Uterus (tissue), 4 donors: ENCODE results near the gene OR7D2. TPM values are rescaled to one million over a fixed set of nuclear protein-coding genes. Genes with fewer than 3 reads are reported as not detected.

Source experiments
- DNase-seq, 2 donors: peaks; one replicate each; pipeline ENCODE4 v3.0.0-alpha.2; 2019 to 2020
- H3K27ac ChIP-seq, 2 donors: fragments of 200-600 bp; sonication (generic); 1 replicate in 1 of 2; 2 replicates in 1 of 2; pipeline ENCODE4 v1.5.1; 2016 to 2018
- H3K27me3 ChIP-seq, 2 donors: fragments of 200-600 bp; sonication (generic); one replicate each; pipeline ENCODE4 v1.5.1; 2018 to 2019; ENCODE audit warnings: control low read depth in 1 of 2
- H3K36me3 ChIP-seq, 2 donors: fragments of 200-600 bp; sonication (generic); one replicate each; pipeline ENCODE4 v1.5.1; 2019; ENCODE audit warnings: control low read depth in 1 of 2
- H3K4me1 ChIP-seq, 2 donors: fragments of 200-600 bp; sonication (generic); one replicate each; pipeline ENCODE4 v1.5.1; 2018 to 2019; ENCODE audit warnings: control low read depth in 1 of 2
- H3K4me3 ChIP-seq, 2 donors: fragments of 200-600 bp; sonication (generic); 1 replicate in 1 of 2; 2 replicates in 1 of 2; pipeline ENCODE4 v1.5.1; 2018 to 2019; ENCODE audit warnings: mild to moderate bottlenecking in 1 of 2
- H3K9me3 ChIP-seq, 2 donors: fragments of 200-600 bp; sonication (generic); one replicate each; pipeline ENCODE4 v1.5.1; 2019; ENCODE audit warnings: control low read depth in 1 of 2
- POLR2A ChIP-seq, 2 donors: fragments of 450-650 bp; IDR thresholded peaks; one replicate each; pipeline ENCODE4 v1.6.1; 2016; ENCODE audit warnings: antibody characterized with exemption in 2 of 2, mild to moderate bottlenecking in 1 of 2, moderate library complexity in 1 of 2
- intact Hi-C: fragments of 100-400 bp; cut with DNase I; formaldehyde crosslinking; loops from one replicate; pipeline ENCODE4 v1.15.1; 2023; ENCODE audit warnings: low total_unique reads
- total RNA-seq, 4 donors: library from RNA; depleted of rRNA in 3 of 4; stranded (reverse); fragments of >200 nt in 3 of 4; gene quantifications; one replicate each; pipeline versions ENCODE4 v1.1.0 to v1.2.4, GENCODE V29; 2014 to 2023
- TF ChIP-seq, protein P1 (sequence below), 4 experiments: fragments of 200-600 bp in 2 of 4; fragments of 450-650 bp in 2 of 4; sonication (generic) in 2 of 4; IDR thresholded peaks; one replicate each; pipeline ENCODE4 v1.5.1; 2016 to 2019; ENCODE audit warnings: antibody characterized with exemption in 4 of 4, mild to moderate bottlenecking in 2 of 4, moderate library complexity in 1 of 4
- donor health status: DM: yes; HTN: yes; CAD: no.

OR7D2 gene
- total RNA-seq, 4 donors from 2014 or later, result not detected

DNA sequence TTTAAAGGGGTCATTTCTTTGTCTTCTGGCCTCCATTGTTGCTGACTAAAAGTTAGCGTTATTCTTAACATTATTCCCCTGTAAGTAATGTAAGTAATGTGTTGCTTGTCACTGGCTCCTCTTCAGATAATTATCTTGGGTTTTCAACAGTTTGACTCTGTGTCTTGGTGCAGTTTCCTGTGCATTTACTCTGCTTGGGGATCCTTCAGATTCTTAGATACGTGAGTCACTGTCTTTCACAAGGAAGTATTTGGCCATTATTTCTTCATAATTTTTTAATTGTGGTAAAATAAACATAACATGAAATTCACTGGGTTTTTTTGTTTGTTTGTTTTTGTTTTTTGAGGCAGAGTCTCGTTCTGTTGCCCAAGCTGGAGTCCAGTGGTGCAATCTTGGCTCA lies 13.5 kb upstream of the OR7D2 start:
- intact Hi-C loops, result no loop called here
- Histone ChIP-seq H3K36me3 (no peaks in the 10 kb centered on the region), H3K4me3 (no peak overlapping the region), H3K27me3 (no peaks in the 10 kb centered on the region), H3K27ac (no peak overlapping the region), H3K9me3 (peaks cover 0 to 14% of the 10 kb centered on the region in 2 donors), H3K4me1 (no peaks in the 10 kb centered on the region)
- DNase-seq, result no peak
- TF ChIP-seq, protein P1, sequence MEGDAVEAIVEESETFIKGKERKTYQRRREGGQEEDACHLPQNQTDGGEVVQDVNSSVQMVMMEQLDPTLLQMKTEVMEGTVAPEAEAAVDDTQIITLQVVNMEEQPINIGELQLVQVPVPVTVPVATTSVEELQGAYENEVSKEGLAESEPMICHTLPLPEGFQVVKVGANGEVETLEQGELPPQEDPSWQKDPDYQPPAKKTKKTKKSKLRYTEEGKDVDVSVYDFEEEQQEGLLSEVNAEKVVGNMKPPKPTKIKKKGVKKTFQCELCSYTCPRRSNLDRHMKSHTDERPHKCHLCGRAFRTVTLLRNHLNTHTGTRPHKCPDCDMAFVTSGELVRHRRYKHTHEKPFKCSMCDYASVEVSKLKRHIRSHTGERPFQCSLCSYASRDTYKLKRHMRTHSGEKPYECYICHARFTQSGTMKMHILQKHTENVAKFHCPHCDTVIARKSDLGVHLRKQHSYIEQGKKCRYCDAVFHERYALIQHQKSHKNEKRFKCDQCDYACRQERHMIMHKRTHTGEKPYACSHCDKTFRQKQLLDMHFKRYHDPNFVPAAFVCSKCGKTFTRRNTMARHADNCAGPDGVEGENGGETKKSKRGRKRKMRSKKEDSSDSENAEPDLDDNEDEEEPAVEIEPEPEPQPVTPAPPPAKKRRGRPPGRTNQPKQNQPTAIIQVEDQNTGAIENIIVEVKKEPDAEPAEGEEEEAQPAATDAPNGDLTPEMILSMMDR (IDR thresholded peaks at IDR 0.05), result no peak
- no peak for TF ChIP-seq POLR2A (IDR thresholded peaks at IDR 0.05)

DNA sequence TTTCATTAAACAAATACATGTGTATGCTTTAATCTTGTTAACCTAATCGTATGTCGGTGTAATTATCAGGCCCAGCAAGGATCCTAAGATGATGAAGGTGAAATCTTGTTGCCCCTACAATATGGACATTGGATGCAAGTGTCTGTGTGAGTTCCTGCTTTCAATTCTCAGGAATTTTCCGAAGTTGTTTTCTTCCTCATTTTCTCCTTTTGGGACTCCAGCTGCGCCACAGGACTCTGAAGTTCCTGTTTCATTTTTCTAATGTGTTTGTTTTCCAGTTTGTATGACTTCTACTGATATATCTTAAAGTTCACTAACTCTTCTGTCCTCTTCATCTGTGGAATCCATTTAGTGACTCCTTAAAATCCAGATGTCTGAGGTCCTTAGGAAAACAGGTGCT lies 11.9 kb upstream of the OR7D2 start:
- H3K27ac ChIP-seq, result no peak overlapping the region
- no peaks in the 10 kb centered on the region for H3K27me3 ChIP-seq
- H3K9me3 ChIP-seq, result peaks cover 0 to 9% of the 10 kb centered on the region in 2 donors
- H3K36me3 ChIP-seq, result no peaks in the 10 kb centered on the region
- intact Hi-C loops, result no loop called here
- H3K4me1 ChIP-seq, result no peaks in the 10 kb centered on the region
- no peak overlapping the region for H3K4me3 ChIP-seq
- TF ChIP-seq POLR2A (IDR thresholded peaks at IDR 0.05), result no peak
- TF ChIP-seq, protein P1 (IDR thresholded peaks at IDR 0.05), result no peak
- DNase-seq, result no peak

DNA sequence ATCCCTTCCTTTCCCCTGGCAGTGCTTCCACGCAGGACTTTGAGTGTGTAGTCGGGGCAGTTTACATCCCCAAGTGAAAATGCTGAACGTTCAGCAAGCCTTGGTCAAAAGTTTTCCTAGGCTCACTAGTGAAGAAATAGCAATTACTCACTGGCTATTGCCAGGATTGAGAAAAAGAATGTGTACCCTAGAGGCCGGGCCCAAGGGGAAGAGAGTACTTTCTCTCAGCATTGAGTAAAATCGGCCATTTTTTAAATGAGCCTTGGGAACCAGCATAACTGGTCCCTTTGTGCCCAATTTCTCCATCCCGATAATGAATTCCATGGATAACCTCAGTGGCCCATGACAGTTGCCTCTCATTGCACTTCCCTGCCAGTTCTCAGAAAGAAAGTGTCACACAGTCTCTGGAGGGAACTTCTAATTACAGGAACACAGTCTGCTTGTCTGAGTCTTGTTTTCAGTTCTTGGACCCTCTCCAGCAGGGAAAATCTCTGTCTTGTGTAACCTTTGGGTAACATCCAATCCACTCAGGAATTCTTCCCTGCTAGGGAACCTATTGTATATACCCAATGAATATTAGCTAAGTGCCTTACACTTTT lies 7.3 kb upstream of the OR7D2 start:
- TF ChIP-seq POLR2A (IDR thresholded peaks at IDR 0.05), result no peak
- TF ChIP-seq, protein P1 (IDR thresholded peaks at IDR 0.05), result no peak
- Histone ChIP-seq H3K4me1 (no peaks in the 10 kb centered on the region), H3K27ac (no peak overlapping the region), H3K9me3 (no peaks in the 10 kb centered on the region), H3K4me3 (no peak overlapping the region), H3K27me3 (no peaks in the 10 kb centered on the region), H3K36me3 (no peaks in the 10 kb centered on the region)
- intact Hi-C loops, result no loop called here
- no peak for DNase-seq

DNA sequence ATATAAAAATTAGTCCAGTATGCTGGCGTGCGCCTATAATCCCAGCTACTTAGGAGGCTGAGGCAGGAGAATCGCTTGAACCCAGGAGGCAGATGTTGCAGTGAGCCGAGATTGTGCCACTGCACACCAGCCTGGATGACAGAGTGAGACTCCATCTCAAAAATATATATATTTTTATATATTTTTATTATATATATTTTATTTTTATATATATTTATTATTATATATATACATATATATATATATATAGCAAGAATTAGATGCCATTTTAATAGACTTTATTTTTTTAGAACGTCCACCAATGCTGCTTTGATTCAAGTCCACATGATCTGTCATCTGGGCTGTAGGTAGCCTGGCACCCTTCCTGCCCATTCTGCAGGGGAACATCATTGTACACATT lies 3.5 kb upstream of the OR7D2 start:
- no peak for DNase-seq
- Histone ChIP-seq H3K4me3 (no peak overlapping the region), H3K27ac (no peak overlapping the region), H3K27me3 (no peaks in the 10 kb centered on the region), H3K9me3 (no peaks in the 10 kb centered on the region), H3K36me3 (no peaks in the 10 kb centered on the region), H3K4me1 (no peaks in the 10 kb centered on the region)
- TF ChIP-seq, protein P1 (IDR thresholded peaks at IDR 0.05), result no peak
- TF ChIP-seq POLR2A (IDR thresholded peaks at IDR 0.05), result no peak
- intact Hi-C loops, result no loop called here

DNA sequence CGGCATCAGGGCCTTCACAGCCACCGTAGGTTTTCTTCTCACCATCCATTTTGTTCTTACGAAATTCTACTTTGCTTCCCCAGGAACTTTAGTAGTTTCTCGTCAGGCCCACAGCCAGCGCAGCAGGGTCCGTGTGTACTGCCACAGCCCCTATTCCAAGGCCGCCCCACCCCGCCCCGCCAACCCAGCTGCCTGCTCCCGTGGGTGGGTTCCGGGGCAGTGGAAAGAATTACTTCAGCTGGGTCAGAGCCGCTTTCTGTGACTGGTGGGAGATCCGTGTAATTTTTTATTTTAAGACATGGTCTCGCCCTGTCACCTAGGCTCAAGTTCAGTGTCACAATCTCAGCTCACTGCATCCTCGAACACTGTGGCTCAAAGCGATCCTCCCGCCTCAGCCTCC lies 4.2 kb downstream of the OR7D2 start:
- no peaks in the 10 kb centered on the region for H3K36me3 ChIP-seq
- TF ChIP-seq POLR2A (IDR thresholded peaks at IDR 0.05), result no peak
- TF ChIP-seq, protein P1 (IDR thresholded peaks at IDR 0.05), result no peak
- no peak overlapping the region for H3K4me3 ChIP-seq
- H3K27me3 ChIP-seq, result no peaks in the 10 kb centered on the region
- no peak for DNase-seq
- H3K9me3 ChIP-seq, result no peaks in the 10 kb centered on the region
- intact Hi-C loops, result no loop called here
- no peaks in the 10 kb centered on the region for H3K4me1 ChIP-seq
- H3K27ac ChIP-seq, result no peak overlapping the region
